ENCODE data around the gene PILRB. TPM values are rescaled to one million over a fixed set of nuclear protein-coding genes. Genes with fewer than 3 reads are reported as not detected.
A peak's percentile ranks its signal among the peaks of the same experiment; 100 is the strongest.

Gene PILRB
- total RNA-seq, 1 donor from 2014 or later: 62.6 TPM

DNA sequence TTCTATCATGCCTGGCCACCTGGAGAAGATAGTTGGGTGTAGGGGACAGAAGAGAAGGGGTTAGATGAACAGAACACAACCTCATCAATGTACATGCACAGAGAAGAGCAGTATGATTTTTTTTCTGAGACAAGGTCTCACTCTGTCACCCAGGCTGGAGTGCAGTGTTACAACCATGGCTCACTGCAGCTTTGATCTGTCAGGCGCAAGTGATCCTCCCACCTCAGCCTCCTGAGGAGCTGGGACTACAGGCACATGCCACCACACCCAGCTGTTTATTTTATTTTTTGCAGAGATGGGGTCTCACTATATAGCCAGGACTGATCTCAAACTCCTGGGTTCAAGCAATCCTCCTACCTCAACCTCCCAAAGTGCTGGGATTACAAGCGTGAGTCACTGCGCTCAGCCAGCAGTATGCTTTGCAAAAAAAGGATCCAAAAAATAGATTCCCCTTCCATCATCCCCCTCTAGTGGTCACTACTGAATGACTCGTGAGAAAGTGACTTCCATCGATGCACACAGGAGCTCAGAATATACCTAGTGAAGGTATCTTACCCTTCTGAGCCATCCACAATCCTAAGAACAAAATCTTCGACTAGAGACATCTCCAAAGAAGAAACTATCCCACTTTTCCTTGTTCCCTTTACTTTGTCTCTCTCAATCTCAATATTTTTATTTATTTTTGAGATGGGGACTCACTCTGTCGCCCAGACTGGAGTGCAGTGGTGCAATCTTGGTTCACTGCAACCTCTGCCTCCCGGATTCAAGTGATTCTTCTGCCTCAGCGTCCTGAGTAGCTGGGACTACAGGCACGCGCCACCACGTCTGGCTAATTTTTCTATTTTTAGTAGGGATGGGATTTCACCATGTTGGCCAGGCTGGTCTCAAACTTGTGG, 49.6 kb downstream of the PILRB start:
- H3K9me3 Mint-ChIP-seq (ENCODE audit: unreplicated experiment): peaks cover 3% of the 10 kb centered on the region
- no peaks in the 10 kb centered on the region for H3K36me3 Mint-ChIP-seq (ENCODE audit: unreplicated experiment)
- H3K27me3 Mint-ChIP-seq (ENCODE audit: unreplicated experiment): peaks cover 3% of the 10 kb centered on the region
- no peak overlapping the region for H3K4me3 Mint-ChIP-seq (ENCODE audit: unreplicated experiment)
- no peak for DNase-seq
- peaks cover 1% of the 10 kb centered on the region for H3K4me1 Mint-ChIP-seq (ENCODE audit: low read depth, unreplicated experiment)
- TF ChIP-seq CTCF (IDR thresholded peaks at IDR 0.05; ENCODE audit: partially characterized antibody, unreplicated experiment): peak; percentile 72
- no peak overlapping the region for H3K27ac Mint-ChIP-seq (ENCODE audit: unreplicated experiment)

DNA sequence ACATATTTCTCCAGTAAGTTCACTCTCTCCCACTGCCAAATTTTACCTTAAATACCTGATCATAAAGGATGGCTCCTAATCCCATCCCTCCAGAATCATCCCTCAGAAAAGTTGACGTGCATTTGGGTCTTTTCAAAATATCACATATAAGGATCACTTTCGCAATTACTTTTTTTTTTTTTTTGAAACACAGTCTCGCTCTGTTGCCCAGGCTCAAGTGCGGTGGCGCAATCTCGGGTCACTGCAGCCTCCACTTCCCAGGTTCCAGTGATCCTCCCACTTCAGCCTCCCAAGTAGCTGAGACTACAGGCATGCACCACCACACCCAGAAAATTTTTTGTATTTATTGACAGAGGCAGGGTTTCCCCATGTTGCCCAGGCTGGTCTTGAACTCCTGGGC, 53.2 kb downstream of the PILRB start:
- no peaks in the 10 kb centered on the region for H3K36me3 Mint-ChIP-seq (ENCODE audit: unreplicated experiment)
- no peaks in the 10 kb centered on the region for H3K4me1 Mint-ChIP-seq (ENCODE audit: low read depth, unreplicated experiment)
- peaks cover 3% of the 10 kb centered on the region for H3K9me3 Mint-ChIP-seq (ENCODE audit: unreplicated experiment)
- H3K27ac Mint-ChIP-seq (ENCODE audit: unreplicated experiment): no peak overlapping the region
- peaks cover 2% of the 10 kb centered on the region for H3K27me3 Mint-ChIP-seq (ENCODE audit: unreplicated experiment)
- DNase-seq: no peak
- H3K4me3 Mint-ChIP-seq (ENCODE audit: unreplicated experiment): no peak overlapping the region
- no peak for TF ChIP-seq CTCF (IDR thresholded peaks at IDR 0.05; ENCODE audit: partially characterized antibody, unreplicated experiment)

- no peak for TF ChIP-seq CTCF (IDR thresholded peaks at IDR 0.05; ENCODE audit: partially characterized antibody, unreplicated experiment)
- no peak for DNase-seq
- Mint-ChIP-seq H3K9me3 (ENCODE audit: unreplicated experiment) (peaks cover 1% of the 10 kb centered on the region), H3K27me3 (ENCODE audit: unreplicated experiment) (peaks cover 2% of the 10 kb centered on the region), H3K27ac (ENCODE audit: unreplicated experiment) (no peak overlapping the region), H3K4me3 (ENCODE audit: unreplicated experiment) (no peak overlapping the region), H3K4me1 (ENCODE audit: low read depth, unreplicated experiment) (no peaks in the 10 kb centered on the region), H3K36me3 (ENCODE audit: unreplicated experiment) (no peaks in the 10 kb centered on the region)
Observed at GRCh38 chr7:100413346-100413745, 55.4 kb downstream of the PILRB start.

DNA sequence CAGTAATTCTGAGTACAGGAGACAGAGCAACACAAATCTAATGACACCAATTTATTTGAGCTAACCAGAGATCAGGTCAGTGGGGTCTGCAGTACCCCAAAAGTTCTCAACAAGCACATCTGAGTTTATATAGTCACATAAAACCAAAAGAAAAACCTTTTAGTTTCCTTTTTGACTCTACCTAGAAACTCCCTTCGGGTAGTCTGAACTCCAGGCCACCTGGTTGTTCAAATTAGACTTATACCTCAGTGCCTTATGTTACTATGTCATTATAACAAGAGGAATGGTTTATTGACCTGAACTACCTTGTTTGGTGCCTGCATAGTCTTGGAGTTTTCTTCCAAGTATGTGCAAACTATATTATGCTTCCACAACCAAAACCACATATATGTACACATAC, 56.0 kb downstream of the PILRB start:
- Mint-ChIP-seq H3K4me3 (ENCODE audit: unreplicated experiment) (no peak overlapping the region), H3K36me3 (ENCODE audit: unreplicated experiment) (no peaks in the 10 kb centered on the region), H3K9me3 (ENCODE audit: unreplicated experiment) (peaks cover 1% of the 10 kb centered on the region), H3K27me3 (ENCODE audit: unreplicated experiment) (peaks cover 2% of the 10 kb centered on the region), H3K27ac (ENCODE audit: unreplicated experiment) (no peak overlapping the region), H3K4me1 (ENCODE audit: low read depth, unreplicated experiment) (no peaks in the 10 kb centered on the region)
- DNase-seq: no peak
- TF ChIP-seq CTCF (IDR thresholded peaks at IDR 0.05; ENCODE audit: partially characterized antibody, unreplicated experiment): no peak

DNA sequence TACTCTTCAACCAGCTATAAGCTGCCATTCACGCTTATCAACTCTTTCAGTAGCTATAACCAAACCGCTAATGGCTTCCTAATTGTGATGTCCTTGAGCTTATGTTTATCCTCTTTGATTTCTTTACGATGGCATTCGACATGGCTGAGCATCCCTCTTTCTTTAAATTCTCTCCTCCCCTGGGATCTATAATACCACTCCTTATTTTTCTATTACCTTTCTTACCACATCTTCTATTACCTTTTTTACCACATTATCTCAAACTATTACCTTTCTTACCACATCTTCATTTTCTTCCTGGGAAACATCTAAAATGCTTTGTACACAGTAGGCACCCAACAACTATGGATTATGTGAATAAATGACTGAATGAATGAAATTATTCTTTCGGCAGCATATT, 57.5 kb downstream of the PILRB start:
- no peak for DNase-seq
- Mint-ChIP-seq H3K4me3 (ENCODE audit: unreplicated experiment) (no peak overlapping the region), H3K9me3 (ENCODE audit: unreplicated experiment) (peaks cover 1% of the 10 kb centered on the region), H3K4me1 (ENCODE audit: low read depth, unreplicated experiment) (no peaks in the 10 kb centered on the region), H3K27ac (ENCODE audit: unreplicated experiment) (no peak overlapping the region), H3K36me3 (ENCODE audit: unreplicated experiment) (no peaks in the 10 kb centered on the region), H3K27me3 (ENCODE audit: unreplicated experiment) (peaks cover 2% of the 10 kb centered on the region)
- TF ChIP-seq CTCF (IDR thresholded peaks at IDR 0.05; ENCODE audit: partially characterized antibody, unreplicated experiment): no peak

Data from glutamatergic neuron (in vitro differentiated cells).